ENCODE results near the gene TMEM179. TPM values are rescaled to one million over a fixed set of nuclear protein-coding genes. Genes with fewer than 3 reads are reported as not detected.

TMEM179 gene
- total and polyA plus RNA-seq, 2 donors (not counting 3 experiments of a cell fraction or from before 2014, with no cell fraction given) = 0.14 TPM; not detected in 1

DNA sequence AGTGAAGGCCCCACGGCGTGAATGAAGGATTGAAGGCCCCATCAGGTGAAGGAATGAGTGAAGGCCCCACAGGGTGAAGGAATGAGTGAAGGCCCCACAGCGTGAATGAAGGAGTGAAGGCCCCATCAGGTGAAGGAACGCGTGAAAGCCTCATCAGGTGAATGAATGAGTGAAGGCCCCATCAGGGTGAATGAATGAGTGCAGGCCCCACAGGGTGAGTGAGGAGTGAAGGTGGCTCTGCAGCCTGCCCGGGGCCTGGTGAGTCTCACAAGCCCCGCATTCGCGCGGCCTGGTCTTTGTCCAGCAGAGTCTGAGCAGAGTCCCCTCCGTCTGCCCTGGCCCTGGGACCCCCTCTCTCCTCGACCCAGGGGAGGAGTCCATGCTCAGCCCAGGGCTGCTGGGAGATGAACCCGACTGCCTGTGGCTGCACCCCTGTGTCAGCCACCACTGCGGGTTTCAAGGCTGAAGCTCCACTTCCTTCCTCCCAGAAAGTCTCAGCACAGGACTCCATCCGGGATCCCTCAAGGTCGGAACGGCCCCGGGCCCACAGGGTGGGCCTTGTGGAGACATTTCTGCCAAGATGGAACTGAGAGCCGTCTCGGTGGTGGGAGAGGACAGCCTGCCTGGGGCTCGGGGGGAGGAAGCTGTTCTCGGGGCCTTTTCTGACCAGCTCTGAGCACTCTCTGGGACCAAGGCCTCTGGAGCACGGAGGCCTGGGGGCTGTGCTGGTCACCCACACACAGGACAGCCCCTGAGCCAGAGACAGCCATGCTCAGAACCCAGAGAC lies 37.4 kb upstream of the TMEM179 start:
- Histone ChIP-seq H3K4me1 (ENCODE audit: control insufficient read depth, extremely low read depth, insufficient read depth, low read length) (no peaks in the 10 kb centered on the region), H4K20me1 (replicated peaks; ENCODE audit: control insufficient read depth, extremely low read depth, insufficient read depth, low read length) (no peaks in the 10 kb centered on the region), H3K79me2 (ENCODE audit: control insufficient read depth, insufficient read depth, low read length) (no peaks in the 10 kb centered on the region), H3K4me3 (replicated peaks in 1 of 3; ENCODE audit: insufficient read depth in 1 of 3, low read depth in 1 of 3, low read length in 3 of 3) (no peak overlapping the region), H3K9me1 (replicated peaks; ENCODE audit: control insufficient read depth, extremely low read depth, insufficient read depth, low read length) (no peaks in the 10 kb centered on the region), H3K27me3 (ENCODE audit: control insufficient read depth in 2 of 2, insufficient read depth in 2 of 2, low read length in 2 of 2) (peaks cover 0 to 4% of the 10 kb centered on the region in 2 experiments), H3K36me3 (ENCODE audit: control insufficient read depth in 2 of 2, extremely low read depth in 1 of 2, insufficient read depth in 2 of 2, low read length in 2 of 2) (no peaks in the 10 kb centered on the region), H3K4me2 (ENCODE audit: insufficient read depth, low read length) (no peak overlapping the region), H3K27ac (ENCODE audit: insufficient read depth, low read depth, low read length) (no peak overlapping the region), H3K9ac (replicated peaks; ENCODE audit: extremely low read depth, insufficient read depth, low read length) (no peak overlapping the region), H2AFZ (ENCODE audit: low read depth, low read length) (no peak overlapping the region), H3K9me3 (replicated peaks; ENCODE audit: control insufficient read depth, insufficient read depth, low read length) (no peaks in the 10 kb centered on the region)
- intact Hi-C loops (cut with micrococcal nuclease) = no loop called here
- TF ChIP-seq, protein P1, sequence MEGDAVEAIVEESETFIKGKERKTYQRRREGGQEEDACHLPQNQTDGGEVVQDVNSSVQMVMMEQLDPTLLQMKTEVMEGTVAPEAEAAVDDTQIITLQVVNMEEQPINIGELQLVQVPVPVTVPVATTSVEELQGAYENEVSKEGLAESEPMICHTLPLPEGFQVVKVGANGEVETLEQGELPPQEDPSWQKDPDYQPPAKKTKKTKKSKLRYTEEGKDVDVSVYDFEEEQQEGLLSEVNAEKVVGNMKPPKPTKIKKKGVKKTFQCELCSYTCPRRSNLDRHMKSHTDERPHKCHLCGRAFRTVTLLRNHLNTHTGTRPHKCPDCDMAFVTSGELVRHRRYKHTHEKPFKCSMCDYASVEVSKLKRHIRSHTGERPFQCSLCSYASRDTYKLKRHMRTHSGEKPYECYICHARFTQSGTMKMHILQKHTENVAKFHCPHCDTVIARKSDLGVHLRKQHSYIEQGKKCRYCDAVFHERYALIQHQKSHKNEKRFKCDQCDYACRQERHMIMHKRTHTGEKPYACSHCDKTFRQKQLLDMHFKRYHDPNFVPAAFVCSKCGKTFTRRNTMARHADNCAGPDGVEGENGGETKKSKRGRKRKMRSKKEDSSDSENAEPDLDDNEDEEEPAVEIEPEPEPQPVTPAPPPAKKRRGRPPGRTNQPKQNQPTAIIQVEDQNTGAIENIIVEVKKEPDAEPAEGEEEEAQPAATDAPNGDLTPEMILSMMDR (IDR thresholded peaks at IDR 0.05; ENCODE audit: extremely low read depth in 1 of 2, insufficient read depth in 1 of 2, low read depth in 1 of 2, low read length in 2 of 2) = no peak
- TF ChIP-seq MYC (IDR thresholded peaks at IDR 0.05; ENCODE audit: low read depth, low read length) = no peak
- TF ChIP-seq EZH2 (IDR thresholded peaks at IDR 0.05; ENCODE audit: borderline replicate concordance, low read depth, low read length, severe bottlenecking) = no peak
- TF ChIP-seq POLR2AphosphoS5 (IDR thresholded peaks at IDR 0.05; ENCODE audit: insufficient read depth, low read depth, low read length) = no peak
- TF ChIP-seq, protein P2, sequence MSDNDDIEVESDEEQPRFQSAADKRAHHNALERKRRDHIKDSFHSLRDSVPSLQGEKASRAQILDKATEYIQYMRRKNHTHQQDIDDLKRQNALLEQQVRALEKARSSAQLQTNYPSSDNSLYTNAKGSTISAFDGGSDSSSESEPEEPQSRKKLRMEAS (IDR thresholded peaks at IDR 0.05; ENCODE audit: insufficient read depth, insufficient read length) = no peak
- no peak for TF ChIP-seq FOS (IDR thresholded peaks at IDR 0.05; ENCODE audit: borderline replicate concordance, insufficient read depth, low read length)
- TF ChIP-seq GATA2 (IDR thresholded peaks at IDR 0.05; ENCODE audit: insufficient read depth, insufficient read length, low read depth, low read length) = no peak
- TF ChIP-seq JUN (IDR thresholded peaks at IDR 0.05; ENCODE audit: borderline replicate concordance, insufficient read depth, insufficient read length, low read depth) = no peak
- TF ChIP-seq POLR2A (IDR thresholded peaks at IDR 0.05; ENCODE audit: low read depth, low read length) = no peak
- POLR2A ChIA-PET = no interaction called here
- CTCF ChIA-PET = interaction anchor here (1.4 to 1.5 kb wide), 2 partner anchors 504 to 564 kb away, joined by 3 to 4 read pairs; no protein-coding TSS in a partner anchor
- no TSS peak for BruUV-seq (replicated peaks)
- dilution Hi-C loops (cut with MboI; ENCODE audit: extremely low pct_ligation_motif_present, low sequenced_read_pairs) = no loop called here
- no peak for FAIRE-seq
- DNase-seq (ENCODE audit: low read depth, low spot score) = no peak

All from endothelial cell of umbilical vein (primary cell).